HG02852 (cell line): ENCODE data around the gene TNFRSF14.

Source experiments
- ATAC-seq: cut with Tn5 transposase; IDR thresholded peaks from one replicate; pipeline ENCODE4 v1.9.1; 2021; ENCODE audit warnings: mild to moderate bottlenecking, moderate library complexity; ENCODE audit not compliant: unreplicated experiment

TNFRSF14 gene

GRCh38 chr1:2523191-2523890 is 32.8 kb upstream of the TNFRSF14 start:
- no peak for ATAC-seq

- ATAC-seq: no peak
These were observed 32.1 kb upstream of the TNFRSF14 start for GRCh38 chr1:2523891-2524609.

DNA sequence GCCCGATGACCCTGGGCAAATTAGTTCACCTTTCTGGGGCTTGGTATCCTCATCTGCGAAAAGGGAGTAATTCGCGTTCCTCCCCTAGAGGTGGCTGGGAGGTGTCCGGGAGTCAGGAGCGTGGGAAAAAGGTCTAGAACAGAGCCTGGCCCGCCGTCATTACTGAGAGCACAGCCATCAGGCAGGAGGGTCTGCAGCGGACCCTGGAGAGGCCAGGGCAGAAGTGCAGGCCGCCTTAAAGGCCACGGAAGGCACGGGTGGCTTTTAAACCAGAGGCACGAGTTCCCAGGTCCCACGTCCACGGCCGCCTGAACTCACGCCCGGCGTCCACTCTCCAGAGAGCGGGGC is 30.6 kb upstream of the TNFRSF14 start:
- ATAC-seq: no peak

DNA sequence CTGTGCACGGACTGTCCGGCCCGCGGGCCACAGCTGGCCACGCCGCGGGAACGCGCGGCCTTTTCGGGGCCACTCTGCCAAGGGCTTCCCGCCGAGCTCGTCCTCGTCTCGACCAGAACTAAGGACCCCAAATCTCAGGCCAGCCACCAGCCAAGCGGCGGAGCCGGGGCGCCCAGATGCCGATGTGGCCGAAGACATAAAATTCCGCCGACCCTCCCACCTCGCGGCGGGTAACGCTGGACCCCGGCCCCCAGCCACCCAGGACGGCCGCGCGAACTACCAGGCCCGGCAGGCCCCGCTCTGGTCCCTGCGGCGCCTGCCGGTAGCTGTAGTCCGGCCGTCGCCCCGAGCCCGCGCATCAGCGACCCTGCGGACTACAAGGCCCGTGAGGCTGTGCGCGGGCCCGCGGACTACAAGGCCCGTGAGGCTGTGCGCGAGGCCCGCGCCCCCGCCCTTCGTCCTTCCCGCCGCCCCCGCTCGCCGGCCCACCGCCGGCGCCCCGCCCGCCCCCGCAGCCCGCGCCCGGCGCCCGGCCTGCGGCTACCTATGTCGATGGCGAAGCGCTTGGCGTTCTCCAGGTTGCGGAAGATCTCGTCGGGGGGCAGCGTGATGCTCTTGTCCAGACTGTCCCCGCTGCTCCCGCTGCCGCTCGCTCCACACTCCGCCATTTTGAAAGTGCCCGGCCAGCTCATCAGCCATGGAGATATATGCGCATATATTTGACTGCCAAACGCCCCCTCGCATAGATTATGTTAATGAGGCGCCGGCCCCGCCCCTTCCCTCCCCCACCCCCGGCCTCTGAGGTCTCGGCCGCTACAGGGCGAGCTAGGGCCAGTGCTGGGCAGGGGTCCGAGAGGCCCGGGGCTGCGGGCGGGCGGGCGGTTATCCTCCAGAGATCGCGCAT is 30.0 kb upstream of the TNFRSF14 start, which contains the start of gene PANK4:
PANK4 (minus strand) TSS at position 677 of the 904 bp plus-strand sequence; CDS start at position 668, 9 bp downstream.
- ATAC-seq: peak; percentile 75

GRCh38 chr1:2526824-2527555 is 29.2 kb upstream of the TNFRSF14 start:
- peak; percentile 43 for ATAC-seq

- no peak for ATAC-seq
These were observed 28.7 kb upstream of the TNFRSF14 start for GRCh38 chr1:2527556-2527860.

GRCh38 chr1:2528016-2528415 is 28.2 kb upstream of the TNFRSF14 start:
- ATAC-seq: no peak

- ATAC-seq: no peak
These were observed 27.6 kb upstream of the TNFRSF14 start for GRCh38 chr1:2528611-2528965.

DNA sequence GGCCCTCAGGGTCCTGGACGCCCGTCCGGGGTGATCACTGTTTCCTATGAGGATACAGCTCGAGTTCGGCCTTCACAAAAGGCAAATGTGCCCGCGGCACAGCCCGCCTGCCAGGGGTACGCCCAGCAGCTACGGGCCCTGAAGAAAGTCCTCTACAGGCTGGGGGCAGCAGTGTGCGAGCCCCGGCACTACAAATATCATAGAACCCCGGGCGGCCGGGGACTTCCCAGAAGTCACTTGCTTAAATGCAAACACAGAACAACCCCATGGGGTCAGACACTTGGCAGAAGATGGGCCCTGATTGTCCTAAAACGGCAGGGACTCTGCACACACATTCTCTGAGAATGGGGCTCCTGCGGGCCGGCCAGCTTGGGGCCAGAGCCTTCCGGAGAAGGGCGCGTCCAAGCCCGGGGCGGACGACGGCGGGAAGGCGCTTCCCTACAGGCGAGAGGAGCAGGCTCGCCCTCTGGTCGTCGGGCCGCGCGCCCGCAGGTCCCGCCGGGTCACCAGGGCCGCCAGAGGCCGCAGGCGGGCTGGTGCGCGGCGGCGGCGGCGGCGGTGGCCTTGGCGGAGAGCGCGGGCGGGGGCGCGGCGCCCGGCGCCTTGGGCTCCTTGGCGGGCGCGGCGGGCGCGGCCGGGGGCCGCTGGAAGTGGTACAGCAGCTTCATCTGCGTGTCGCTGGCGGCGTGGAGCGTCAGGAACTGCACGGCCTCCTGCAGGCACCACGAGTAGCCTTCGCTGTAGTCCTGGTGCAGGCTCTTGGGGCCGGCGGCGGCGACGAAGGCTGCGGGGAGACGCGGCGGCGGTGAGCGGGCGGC is 27.0 kb upstream of the TNFRSF14 start:
- ATAC-seq: no peak

GRCh38 chr1:2529784-2530512 is 26.2 kb upstream of the TNFRSF14 start, which contains the start of gene HES5:
Gene HES5, minus strand, starts transcription at chr1:2530263. Its CDS starts 99 bp downstream, at chr1:2530164.
- ATAC-seq: no peak

GRCh38 chr1:2530513-2531361 is 25.4 kb upstream of the TNFRSF14 start:
- no peak for ATAC-seq

DNA sequence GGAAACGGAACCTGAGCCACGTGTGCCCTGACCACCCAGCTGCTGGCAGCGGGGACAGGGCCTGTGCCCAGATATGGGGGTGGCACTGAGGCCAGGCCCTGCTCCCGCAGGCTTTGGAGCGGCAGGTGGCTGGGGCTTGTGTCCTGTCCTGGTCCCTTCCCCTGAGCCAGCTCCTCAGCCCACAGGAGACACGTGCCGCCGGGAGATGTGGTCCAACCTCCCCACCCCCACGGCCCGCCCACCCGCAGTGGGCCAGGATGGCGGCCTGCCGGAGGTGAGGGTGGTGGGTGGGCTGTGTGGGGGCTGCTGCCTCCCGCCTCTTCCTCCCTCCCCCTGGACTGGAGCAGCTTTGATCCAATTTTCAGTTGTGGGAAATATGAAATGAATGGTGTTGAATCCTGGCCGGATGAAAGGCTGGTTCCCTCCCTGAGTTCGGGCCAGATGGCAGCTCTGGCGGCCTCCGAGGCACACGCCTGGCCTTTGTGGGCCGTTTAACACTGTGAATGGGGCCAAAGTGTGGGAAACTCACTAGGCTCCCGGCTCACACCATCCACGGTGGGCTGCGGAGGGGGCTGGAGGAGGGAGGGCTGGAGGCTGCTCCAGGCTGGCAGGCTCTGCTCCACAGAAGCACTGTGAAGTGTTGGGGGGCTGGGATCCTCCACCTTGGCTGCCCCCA is 23.5 kb upstream of the TNFRSF14 start:
- no peak for ATAC-seq

GRCh38 chr1:2533365-2533764 is 22.8 kb upstream of the TNFRSF14 start:
- no peak for ATAC-seq

- no peak for ATAC-seq
These were observed 21.9 kb upstream of the TNFRSF14 start for GRCh38 chr1:2534315-2534686.

DNA sequence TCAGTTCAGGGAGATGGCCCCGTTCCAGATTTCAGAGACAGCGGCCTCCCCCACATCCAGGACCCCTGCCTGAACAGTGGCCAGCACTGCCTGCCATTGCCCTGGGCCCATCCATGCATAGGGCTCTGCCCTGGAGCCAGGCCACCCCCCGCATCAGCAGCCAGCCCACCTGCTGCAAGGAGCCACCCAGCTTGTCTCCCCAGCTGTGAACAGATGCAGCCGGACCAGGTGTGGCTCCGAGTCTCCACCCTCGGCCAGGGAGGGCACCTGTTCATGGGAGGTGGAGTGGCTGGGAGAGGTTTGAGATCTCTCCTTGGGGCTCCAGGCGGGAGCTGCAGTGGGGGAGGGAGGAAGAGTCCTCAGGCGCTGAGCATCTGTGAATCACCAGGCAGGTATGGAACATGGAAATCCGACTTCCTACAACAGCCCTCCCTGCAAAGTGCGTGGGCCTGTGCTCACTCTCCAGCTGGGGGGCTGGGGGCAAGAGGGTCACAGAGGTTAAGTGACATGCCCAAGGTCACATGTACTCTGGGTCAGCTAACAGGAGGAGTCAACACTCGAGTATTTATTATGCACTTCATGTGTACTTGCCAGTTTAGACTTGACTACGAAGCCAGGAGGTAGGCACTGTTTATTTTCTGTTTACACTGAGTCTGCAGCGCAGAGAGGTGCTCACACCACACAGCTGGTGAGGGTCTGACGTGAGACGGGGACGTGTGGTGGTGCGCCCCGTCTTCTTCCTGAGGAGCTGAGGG is 21.3 kb upstream of the TNFRSF14 start:
- no peak for ATAC-seq

DNA sequence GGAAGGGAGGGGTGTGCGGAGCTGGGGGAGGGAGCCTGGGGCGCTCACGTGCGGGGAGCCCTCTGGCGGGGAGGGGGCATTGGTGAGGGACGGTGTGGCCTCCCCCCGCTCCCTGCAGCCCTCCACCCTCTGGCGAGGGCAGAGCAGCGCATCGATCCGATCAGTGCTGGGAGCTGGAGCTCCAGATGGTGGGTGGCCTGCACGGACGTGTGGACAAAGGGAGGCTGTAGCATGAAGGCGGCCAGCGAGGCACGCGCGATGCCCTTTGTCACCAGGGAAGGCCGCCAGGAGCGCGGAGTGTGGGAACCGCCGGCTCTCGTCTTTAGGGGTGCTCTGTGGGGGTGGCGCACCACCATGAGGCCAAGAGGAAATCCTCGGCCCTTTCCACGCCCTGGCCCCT is 20.7 kb upstream of the TNFRSF14 start:
- no peak for ATAC-seq

DNA sequence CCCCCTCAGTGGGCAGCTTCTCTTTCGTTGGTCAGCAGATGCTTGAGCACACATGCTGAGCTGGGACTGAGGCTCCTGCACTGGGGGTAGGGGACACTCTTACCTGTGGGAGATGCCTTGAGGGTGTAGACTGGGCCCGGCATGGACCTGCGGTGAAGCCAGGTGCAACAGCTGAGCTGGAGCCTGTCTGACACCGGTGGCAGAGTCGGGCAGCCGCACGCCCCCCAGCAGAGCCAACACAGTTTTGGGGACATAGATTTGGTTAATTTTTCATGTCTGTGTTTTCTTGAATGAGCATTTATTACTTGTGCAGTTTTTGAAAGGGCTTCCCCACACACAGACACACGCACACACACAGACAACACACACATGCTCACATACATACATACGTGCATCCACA is 20.2 kb upstream of the TNFRSF14 start:
- ATAC-seq: no peak
